T-helper 1 cell treated with Interleukin-12 subunit alpha and Interleukin-12 subunit beta and Interleukin-4 antibody, amounts not matched to agents 30 μg/mL and 1 μg/mL, for 36 hours (primary cell): ENCODE results near the gene POLR3GL.

ENCODE experiments used
- H3K27ac Mint-ChIP-seq: one replicate; pipeline ENCODE4 v1.8.0; 2021; ENCODE audit warnings: mild to moderate bottlenecking, mixed read lengths
- H3K27me3 Mint-ChIP-seq: one replicate; pipeline ENCODE4 v1.8.0; 2021; ENCODE audit warnings: low read depth, mixed read lengths
- H3K36me3 Mint-ChIP-seq: one replicate; pipeline ENCODE4 v1.8.0; 2021; ENCODE audit warnings: low read depth, mixed read lengths
- H3K4me1 Mint-ChIP-seq: one replicate; pipeline ENCODE4 v1.8.0; 2021; ENCODE audit warnings: low read depth, mixed read lengths
- H3K4me3 Mint-ChIP-seq: one replicate; pipeline ENCODE4 v1.8.0; 2021; ENCODE audit warnings: mild to moderate bottlenecking, moderate library complexity, mixed read lengths
- H3K9me3 Mint-ChIP-seq: one replicate; pipeline ENCODE4 v1.8.0; 2021; ENCODE audit warnings: mixed read lengths

Gene POLR3GL

DNA sequence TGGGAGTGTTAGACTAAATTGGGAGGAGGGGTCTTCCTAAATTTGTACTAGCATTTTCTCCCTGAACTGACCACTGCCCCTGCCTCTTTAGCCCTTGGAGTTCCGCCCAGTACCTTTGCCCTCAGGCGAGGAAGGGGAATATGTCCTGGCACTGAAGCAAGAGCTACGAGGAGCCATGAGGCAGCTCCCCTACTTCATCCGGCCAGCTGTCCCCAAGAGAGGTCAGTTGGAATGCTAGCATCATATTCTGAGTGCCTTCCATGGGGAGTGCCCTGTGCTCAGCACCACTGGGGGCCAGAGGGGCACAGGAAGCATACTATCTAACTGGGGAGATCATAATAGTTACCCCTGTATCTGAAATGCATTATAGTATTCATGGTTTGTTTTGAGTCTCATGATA lies 10.7 kb downstream of the POLR3GL start:
- Mint-ChIP-seq H3K27me3 (no peaks in the 10 kb centered on the region), H3K4me1 (peaks cover 2% of the 10 kb centered on the region), H3K9me3 (no peaks in the 10 kb centered on the region), H3K4me3 (no peak overlapping the region), H3K36me3 (peaks cover 11% of the 10 kb centered on the region), H3K27ac (no peak overlapping the region)

GRCh38 chr1:145977016-145977415 lies 12.5 kb downstream of the POLR3GL start:
- Mint-ChIP-seq H3K27me3 (no peaks in the 10 kb centered on the region), H3K4me1 (peaks cover 14% of the 10 kb centered on the region), H3K9me3 (no peaks in the 10 kb centered on the region), H3K36me3 (peaks cover 7% of the 10 kb centered on the region), H3K27ac (no peak overlapping the region), H3K4me3 (no peak overlapping the region)

- peaks cover 7% of the 10 kb centered on the region for H3K36me3 Mint-ChIP-seq
- H3K27ac Mint-ChIP-seq = no peak overlapping the region
These were observed 13.3 kb downstream of the POLR3GL start for GRCh38 chr1:145977486-145978470.

GRCh38 chr1:145978471-145978853 lies 14.0 kb downstream of the POLR3GL start:
- H3K9me3 Mint-ChIP-seq = no peaks in the 10 kb centered on the region
- no peak overlapping the region for H3K27ac Mint-ChIP-seq
- H3K4me1 Mint-ChIP-seq = peaks cover 25% of the 10 kb centered on the region
- peaks cover 5% of the 10 kb centered on the region for H3K36me3 Mint-ChIP-seq
- H3K4me3 Mint-ChIP-seq = no peak overlapping the region
- H3K27me3 Mint-ChIP-seq = no peaks in the 10 kb centered on the region

More at GRCh38 chr1:145977486-145978470, 13.3 kb downstream of the POLR3GL start:
- peaks cover 21% of the 10 kb centered on the region for H3K4me1 Mint-ChIP-seq
- H3K27me3 Mint-ChIP-seq = no peaks in the 10 kb centered on the region
- no peak overlapping the region for H3K4me3 Mint-ChIP-seq
- no peaks in the 10 kb centered on the region for H3K9me3 Mint-ChIP-seq

DNA sequence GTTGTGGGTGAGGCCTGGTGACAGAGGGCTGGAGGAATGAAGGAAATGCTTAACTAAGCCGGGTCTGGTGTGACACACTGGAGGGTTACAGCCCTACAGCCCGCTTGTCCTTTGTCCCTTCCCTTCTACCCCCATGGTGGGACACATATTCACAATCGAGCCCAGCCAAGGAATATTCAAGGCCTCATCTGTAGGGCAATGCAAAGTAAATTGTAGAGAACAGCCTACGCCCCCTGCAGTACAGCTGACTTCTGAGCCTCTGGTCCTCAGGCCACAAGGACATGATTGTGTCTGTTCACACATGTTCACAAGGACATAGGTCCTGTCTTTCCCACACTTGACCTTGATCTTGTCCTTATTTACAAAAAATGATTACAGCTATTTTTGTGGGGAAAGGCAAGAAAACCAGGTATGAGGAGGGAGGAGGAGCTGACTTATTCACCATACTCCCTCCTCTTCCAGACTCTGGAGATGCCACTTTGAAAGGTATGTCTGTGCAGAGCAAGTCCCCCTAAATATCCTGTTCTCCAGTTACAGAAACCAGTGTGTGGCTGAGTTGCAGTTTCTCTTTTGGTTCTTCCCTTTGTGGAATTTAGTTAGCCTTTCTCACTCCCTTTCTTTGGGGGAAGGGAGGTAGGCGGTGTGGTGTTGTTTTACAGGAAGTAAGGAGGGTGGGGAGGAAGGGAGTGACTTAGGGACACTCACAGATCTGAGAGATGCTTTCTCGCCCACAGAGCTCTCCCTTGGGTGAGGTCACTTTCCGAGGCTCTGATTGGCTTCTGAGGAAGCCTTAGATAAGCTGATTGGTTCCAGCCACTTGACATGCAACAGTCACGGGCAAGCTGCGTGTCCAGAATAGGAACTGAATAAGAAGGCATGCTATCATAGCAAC lies 14.6 kb downstream of the POLR3GL start:
- Mint-ChIP-seq H3K4me3 (no peak overlapping the region), H3K27ac (no peak overlapping the region), H3K4me1 (peaks cover 29% of the 10 kb centered on the region), H3K27me3 (no peaks in the 10 kb centered on the region), H3K9me3 (no peaks in the 10 kb centered on the region), H3K36me3 (peaks cover 5% of the 10 kb centered on the region)

DNA sequence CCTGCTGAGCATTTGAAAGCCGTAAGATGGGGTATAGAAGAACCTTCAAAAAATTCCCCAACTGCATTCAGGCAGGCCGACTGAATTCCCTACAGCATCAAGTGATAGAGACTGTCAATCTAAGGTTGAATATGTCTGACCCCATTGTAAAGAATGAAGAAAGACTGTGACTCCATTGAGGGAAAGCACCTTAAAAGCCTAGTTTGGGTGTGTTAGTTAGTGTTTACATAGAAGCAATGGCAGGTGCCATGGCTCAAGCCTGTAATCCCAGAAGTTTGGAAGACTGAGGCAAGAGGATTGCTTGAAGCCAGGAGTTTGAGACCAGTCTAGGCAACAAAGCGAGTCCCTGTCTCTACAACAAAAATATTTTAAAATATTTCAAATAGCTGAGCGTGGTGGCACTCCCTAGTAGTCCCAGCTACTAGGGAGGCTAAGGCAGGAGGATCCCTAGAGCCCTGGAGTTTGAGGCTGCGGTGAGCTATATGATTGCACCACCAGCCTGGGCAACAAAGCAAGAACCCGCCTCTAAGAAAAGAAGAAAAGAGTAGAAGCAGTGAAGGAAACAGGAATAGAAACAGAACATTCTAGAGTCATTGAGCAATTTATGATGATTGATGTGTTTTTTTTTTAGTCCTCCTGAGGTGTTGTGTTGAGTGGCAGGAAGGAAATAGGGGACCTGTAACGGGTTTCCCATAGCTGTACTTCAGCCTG lies 15.4 kb downstream of the POLR3GL start:
- Mint-ChIP-seq H3K27me3 (no peaks in the 10 kb centered on the region), H3K36me3 (peaks cover 5% of the 10 kb centered on the region), H3K4me3 (no peak overlapping the region), H3K9me3 (no peaks in the 10 kb centered on the region), H3K4me1 (peaks cover 36% of the 10 kb centered on the region), H3K27ac (no peak overlapping the region)

DNA sequence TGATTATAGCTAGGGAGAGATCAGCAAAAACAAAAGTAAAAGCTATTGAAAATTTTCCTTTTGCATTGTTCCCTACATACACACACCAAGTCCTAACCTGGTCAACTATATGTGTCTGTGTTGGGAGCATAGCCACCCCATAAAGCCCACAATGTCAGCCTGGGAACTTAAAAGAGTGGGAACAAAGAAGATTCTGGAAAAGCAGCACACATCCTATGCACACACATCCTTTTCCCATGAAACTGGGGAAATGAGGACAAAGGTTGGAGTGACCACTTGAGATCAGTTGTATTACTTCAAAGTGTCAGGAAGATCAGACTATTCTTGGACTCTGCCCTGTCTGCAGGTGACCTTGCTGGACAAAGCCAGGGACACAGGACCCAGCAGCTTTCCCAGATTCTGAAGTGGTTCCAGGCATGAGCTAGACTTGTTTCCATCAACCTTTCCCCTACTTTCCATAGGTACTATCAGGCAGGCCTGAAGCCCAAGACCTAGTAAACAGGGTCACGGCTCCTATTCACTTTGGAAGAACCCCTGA lies 16.0 kb downstream of the POLR3GL start:
- Mint-ChIP-seq H3K4me1 (peaks cover 42% of the 10 kb centered on the region), H3K4me3 (peak overlapping the region; percentile 8), H3K9me3 (no peaks in the 10 kb centered on the region), H3K27me3 (no peaks in the 10 kb centered on the region), H3K27ac (no peak overlapping the region), H3K36me3 (peaks cover 5% of the 10 kb centered on the region)

DNA sequence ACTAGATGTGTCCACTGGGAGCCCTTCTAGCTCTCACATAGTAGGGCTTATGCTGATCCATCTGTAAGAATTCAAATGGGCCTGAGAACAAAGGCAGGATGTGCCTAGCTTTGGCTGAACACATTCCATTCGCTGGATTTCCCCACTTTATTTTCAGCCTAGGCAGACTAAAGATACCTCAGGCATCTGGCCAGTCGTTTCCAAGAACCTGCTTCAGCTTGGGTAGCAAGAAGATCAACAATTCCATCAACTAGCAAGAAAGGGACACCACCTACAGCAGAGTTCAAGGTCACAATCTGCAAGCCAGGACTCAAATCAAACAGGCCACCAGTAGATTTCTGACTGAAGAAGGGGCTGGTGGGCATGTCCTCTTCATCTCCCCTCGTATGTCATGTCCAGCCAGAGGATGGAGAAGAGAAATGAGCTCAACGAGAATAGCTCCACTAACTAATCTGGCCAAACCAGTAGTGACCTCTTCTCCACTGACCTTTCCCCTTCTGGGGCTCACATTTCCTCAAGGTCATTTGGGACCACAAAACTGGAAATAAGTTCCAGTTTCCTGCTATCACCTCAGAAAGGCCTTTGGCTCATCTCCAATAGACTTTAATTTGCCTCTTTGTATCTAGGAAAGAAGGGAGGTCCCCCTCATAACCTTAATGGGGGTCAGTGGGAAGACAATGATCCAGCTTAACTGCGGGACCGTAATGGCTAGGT lies 17.7 kb downstream of the POLR3GL start:
- Mint-ChIP-seq H3K9me3 (no peaks in the 10 kb centered on the region), H3K36me3 (peaks cover 5% of the 10 kb centered on the region), H3K4me1 (peaks cover 48% of the 10 kb centered on the region), H3K27me3 (no peaks in the 10 kb centered on the region), H3K27ac (peak overlapping the region; percentile 72), H3K4me3 (peak overlapping the region; percentile 29)

GRCh38 chr1:145983206-145983675 lies 18.8 kb downstream of the POLR3GL start:
- Mint-ChIP-seq H3K27ac (no peak overlapping the region), H3K36me3 (no peaks in the 10 kb centered on the region), H3K4me3 (no peak overlapping the region), H3K27me3 (no peaks in the 10 kb centered on the region), H3K9me3 (no peaks in the 10 kb centered on the region), H3K4me1 (peaks cover 50% of the 10 kb centered on the region)

DNA sequence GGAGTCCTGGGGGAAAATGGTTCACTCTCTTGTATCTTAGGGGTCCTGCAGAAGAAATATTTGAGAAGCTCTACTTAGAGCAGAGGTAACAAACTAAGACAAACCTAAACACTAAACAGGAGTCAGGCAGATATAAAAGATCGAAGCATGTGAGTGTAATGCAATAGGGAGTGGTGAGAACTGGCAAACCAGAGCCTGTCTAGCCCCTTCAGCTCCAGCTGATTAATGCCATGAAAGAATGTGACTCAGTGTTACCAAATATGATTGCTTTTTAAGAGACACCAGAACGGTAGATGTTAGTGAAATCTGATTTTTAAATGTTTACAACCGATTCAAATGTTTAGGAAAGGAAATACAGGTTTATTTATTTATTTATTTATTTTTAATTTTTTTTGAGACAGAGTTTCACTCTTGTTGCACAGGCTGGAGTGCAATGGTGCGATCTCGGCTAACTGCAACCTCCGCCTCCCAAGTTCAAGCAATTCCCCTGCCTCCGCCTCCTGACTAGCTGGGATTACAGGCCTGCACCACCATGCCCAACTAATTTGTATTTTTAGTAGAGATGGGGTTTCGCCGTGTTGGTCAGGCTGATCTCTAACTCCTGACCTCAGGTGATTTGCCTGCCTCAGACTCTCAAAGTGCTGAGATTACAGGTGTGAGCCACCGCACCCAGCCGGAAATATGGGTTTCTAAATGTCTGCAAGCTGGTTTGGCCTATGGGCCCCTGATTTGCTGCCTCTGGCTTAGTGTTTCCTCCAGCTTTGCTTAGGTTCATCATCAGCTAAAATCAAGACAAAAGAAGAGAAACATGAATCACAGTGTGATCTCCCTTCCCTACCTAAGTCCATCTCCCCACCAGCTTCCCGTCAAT lies 19.7 kb downstream of the POLR3GL start:
- peaks cover 56% of the 10 kb centered on the region for H3K4me1 Mint-ChIP-seq
- peak overlapping the region; percentile 40 for H3K4me3 Mint-ChIP-seq
- H3K36me3 Mint-ChIP-seq = no peaks in the 10 kb centered on the region

GRCh38 chr1:145985129-145985501 lies 20.6 kb downstream of the POLR3GL start:
- Mint-ChIP-seq H3K36me3 (no peaks in the 10 kb centered on the region), H3K4me3 (peak overlapping the region; percentile 40), H3K27ac (peak overlapping the region; percentile 74), H3K9me3 (no peaks in the 10 kb centered on the region), H3K4me1 (peaks cover 56% of the 10 kb centered on the region), H3K27me3 (no peaks in the 10 kb centered on the region)

More for the DNA sequence above, 19.7 kb downstream of the POLR3GL start:
- no peaks in the 10 kb centered on the region for H3K27me3 Mint-ChIP-seq
- H3K9me3 Mint-ChIP-seq = no peaks in the 10 kb centered on the region
- peak overlapping the region; percentile 74 for H3K27ac Mint-ChIP-seq

DNA sequence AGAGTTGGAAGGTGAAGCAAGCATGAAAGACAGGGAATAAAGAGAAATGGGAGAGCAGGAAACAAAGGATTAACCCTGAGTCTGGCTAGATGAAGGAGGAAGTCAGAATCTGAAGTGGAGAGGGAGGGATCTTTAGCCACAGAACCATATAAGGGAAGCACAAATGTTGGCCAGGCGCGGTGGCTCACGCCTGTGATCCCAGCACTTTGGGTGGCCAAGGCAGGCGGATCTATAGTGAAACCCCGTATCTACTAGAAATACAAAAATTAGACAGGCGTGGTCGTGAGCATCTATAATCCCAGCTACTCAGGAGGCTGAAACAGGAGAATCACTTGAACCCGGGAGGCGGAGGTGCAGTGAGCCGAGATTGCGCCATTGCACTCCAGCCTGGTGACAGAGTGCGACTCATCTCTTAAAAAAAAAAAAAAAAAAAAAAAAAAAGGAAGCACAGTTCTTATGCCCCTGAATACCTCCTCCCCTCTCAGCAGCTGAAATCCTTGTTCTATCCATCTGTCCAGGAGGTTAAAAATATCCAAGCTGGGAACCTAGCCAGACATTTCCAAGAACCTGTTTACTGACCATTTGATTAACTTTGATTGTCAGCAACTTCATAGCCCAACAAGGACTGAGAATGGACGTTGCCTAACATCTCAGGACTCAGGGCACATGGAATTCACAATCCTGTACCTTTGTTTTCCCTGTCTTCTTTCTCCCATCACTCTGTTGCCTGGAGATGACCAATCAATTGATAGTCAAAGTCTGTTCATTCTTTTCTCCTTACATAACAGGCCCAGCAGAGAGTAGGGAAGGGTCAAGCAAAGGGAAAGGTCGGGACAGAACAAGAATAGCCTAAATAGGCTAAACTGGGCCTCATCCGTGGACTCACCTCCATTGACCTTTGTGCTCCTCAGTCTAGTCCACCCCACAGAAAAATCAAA lies 21.3 kb downstream of the POLR3GL start:
- H3K27me3 Mint-ChIP-seq = no peaks in the 10 kb centered on the region
- no peaks in the 10 kb centered on the region for H3K9me3 Mint-ChIP-seq
- H3K27ac Mint-ChIP-seq = peak overlapping the region; percentile 74
- H3K4me1 Mint-ChIP-seq = peaks cover 59% of the 10 kb centered on the region
- peak overlapping the region; percentile 40 for H3K4me3 Mint-ChIP-seq
- H3K36me3 Mint-ChIP-seq = no peaks in the 10 kb centered on the region
